ENCODE data around the gene KIF5C.

- no peak for TF ChIP-seq KLF13 (CRISPR knock-in tag; IDR thresholded peaks at IDR 0.05)
- no peak for TF ChIP-seq FOXA1 (IDR thresholded peaks at IDR 0.05)
- no peak for TF ChIP-seq FOXA1 (CRISPR knock-in tag; IDR thresholded peaks at IDR 0.05)
- TF ChIP-seq CEBPG (CRISPR knock-in tag; IDR thresholded peaks at IDR 0.05) = no peak
- no peak for TF ChIP-seq BHLHE40 (IDR thresholded peaks at IDR 0.05; ENCODE audit: low read length)
- no peak for TF ChIP-seq ZFX (CRISPR knock-in tag; IDR thresholded peaks at IDR 0.05; ENCODE audit: low read depth)
- no peak for TF ChIP-seq ZNF274 (CRISPR knock-in tag; IDR thresholded peaks at IDR 0.05)
- TF ChIP-seq ZBTB49 (CRISPR knock-in tag; IDR thresholded peaks at IDR 0.05; ENCODE audit: borderline replicate concordance) = no peak
- TF ChIP-seq MXD4 (CRISPR knock-in tag; IDR thresholded peaks at IDR 0.05) = no peak
- TF ChIP-seq HDAC2 (CRISPR knock-in tag; IDR thresholded peaks at IDR 0.05) = no peak
- no peak for TF ChIP-seq ZNF382 (CRISPR knock-in tag; IDR thresholded peaks at IDR 0.05; ENCODE audit: borderline replicate concordance)
- no peak for TF ChIP-seq POLR2A (IDR thresholded peaks at IDR 0.05; ENCODE audit: insufficient read depth in 1 of 2, low read depth in 2 of 2, low read length in 2 of 2)
- no peak for TF ChIP-seq ZNF232 (CRISPR knock-in tag; IDR thresholded peaks at IDR 0.05; ENCODE audit: borderline replicate concordance)
- TF ChIP-seq CTCF (CRISPR knock-in tag; IDR thresholded peaks at IDR 0.05) = no peak
Measured at GRCh38 chr2:148987286-148987685, 112.3 kb downstream of the KIF5C start.
